Heart left ventricle (tissue), 16 donors: Measurements from ENCODE around the gene HDLBP. TPM values are rescaled to one million over a fixed set of nuclear protein-coding genes. Genes with fewer than 3 reads are reported as not detected.

Experiments
- ATAC-seq, 4 donors: fragments of 200-7000 bp; cut with Tn5 transposase; one replicate each; pipeline ENCODE4 v1.9.1; 2020 to 2022; ENCODE audit warnings: moderate library complexity in 4 of 4, mild to moderate bottlenecking in 3 of 4, moderate number of reproducible peaks in 1 of 4
- DNase-seq, 5 donors: peaks; one replicate each; pipeline ENCODE4 v3.0.0-alpha.2; 2020
- H3K27ac ChIP-seq, 12 donors: fragments of 200-600 bp; sonication (generic) in 4 of 12; one replicate each; pipeline versions ENCODE4 v1.5.0 to v1.8.0; 2016 to 2022; ENCODE audit warnings: mild to moderate bottlenecking in 2 of 12
- H3K27me3 ChIP-seq, 9 donors: fragments of 200-600 bp; sonication (generic) in 2 of 9; one replicate each; pipeline versions ENCODE4 v1.5.1 to v1.8.0; 2016 to 2022; ENCODE audit warnings: mild to moderate bottlenecking in 3 of 9
- H3K36me3 ChIP-seq, 9 donors: fragments of 200-600 bp; sonication (generic) in 2 of 9; one replicate each; pipeline versions ENCODE4 v1.5.0 to v1.8.0; 2018 to 2022; ENCODE audit warnings: mild to moderate bottlenecking in 2 of 9
- H3K4me1 ChIP-seq, 12 donors: fragments of 200-600 bp; sonication (generic) in 4 of 12; one replicate each; pipeline versions ENCODE4 v1.5.0 to v1.8.0; 2016 to 2022; ENCODE audit warnings: mild to moderate bottlenecking in 3 of 12
- H3K4me3 ChIP-seq, 12 donors: fragments of 200-600 bp; sonication (generic) in 4 of 12; one replicate each; pipeline versions ENCODE4 v1.5.0 to v1.8.0; 2017 to 2022; ENCODE audit warnings: mild to moderate bottlenecking in 9 of 12, moderate library complexity in 4 of 12
- H3K9me3 ChIP-seq, 12 donors: fragments of 200-600 bp; sonication (generic) in 4 of 12; one replicate each; pipeline versions ENCODE4 v1.5.0 to v1.8.0; 2016 to 2022; ENCODE audit warnings: mild to moderate bottlenecking in 1 of 12
- CTCF ChIP-seq, 12 donors: fragments of 200-600 bp; sonication (generic) in 4 of 12; IDR thresholded peaks; one replicate each; pipeline versions ENCODE4 v1.5.0 to v1.8.0; 2018 to 2022; ENCODE audit warnings: antibody characterized with exemption in 12 of 12, mild to moderate bottlenecking in 5 of 12
- POLR2A ChIP-seq, 2 donors: fragments of 450-650 bp; IDR thresholded peaks; one replicate each; pipeline ENCODE4 v1.6.1; 2017; ENCODE audit warnings: antibody characterized with exemption in 2 of 2, mild to moderate bottlenecking in 2 of 2, moderate library complexity in 2 of 2
- WGBS, 4 donors: extraction: QIAGEN DNeasy Blood & Tissue Kit in 2 of 4; methylation state at CpG; one replicate each; pipeline versions ENCODE4 v1.1.5 to v1.1.7; 2013 to 2018; 5-methylcytosine and 5-hydroxymethylcytosine counted together
- intact Hi-C, 10 donors: fragments of 100-400 bp; cut with DNase I; formaldehyde crosslinking; loops; one replicate each; pipeline versions ENCODE4 v1.11.1 to v1.14.2; 2022
- polyA plus RNA-seq, 2 donors: library from polyadenylated mRNA; stranded (reverse); fragments of 200-250 nt; gene quantifications; one replicate each; pipeline ENCODE4 v1.2.3, GENCODE V29; 2013
- total RNA-seq, 9 donors: library from RNA; depleted of rRNA in 2 of 9; stranded (reverse); fragments of >200 nt in 2 of 9; fragmentation: NEBNext Ultra II Directional in 3 of 9; extraction: Animal tissue kit (Norgen Biotek cat#: 25700) in 3 of 9; gene quantifications; one replicate each; pipeline versions ENCODE4 v1.1.0 to v1.2.4, GENCODE V29; 2016 to 2023
- donor health status: ischemic (EF 13 %, LVEDD 7.1; RV severe dilation, severe dysfunction).
- donor health status: healthy with polysubstance abuse.
- donor health status: DM: no; HTN: yes; CAD: no.
- donor health status: DM: no; HTN: no; CAD: no.
- donor health status: ischemic (EF 25% LVEDD 6.9; RV normal size, moderate dysfunction).
- donor health status: ischemic (EF 25% LVEDD 5.7; RV mildly dilated, moderate dysfunction).
- donor health status: healthy.
- donor health status: DM: yes; HTN: yes; CAD: no.
- donor health status: ischemic (EF 35%, LVEDD 5.7; RV mildly dilated, moderate dysfunction).
- donor health status: nonischemic (EF 11% LVEDD 7.7; RV severe dilation, severe dysfunction).
- donor health status: DM: yes; HTN: yes; CAD: no.
- donor health status: PGD.
- donor health status: ischemic (EF 29% LVEDD 5.4; RV normal size, mild dysfunction).
- donor health status: nonischemic (EF 23%, LVEDD 6.1; RV moderate dilation, normal function).

HDLBP gene
- total and polyA plus RNA-seq, 11 donors: 220 to 407 (median 343) TPM

- WGBS, 4 donors: 77 to 81% (median 79%) methylated on average over 15 of the region's 15 CpGs
- no peaks in the 10 kb centered on the region for H3K27me3 ChIP-seq
- ATAC-seq: no peak
- peaks cover 0 to under 1% (median 0%) of the 10 kb centered on the region in 12 donors for H3K9me3 ChIP-seq
- DNase-seq: no peak
- intact Hi-C loops: loop anchor here in 5 of 10 donors (5.0 kb wide), 3 partner anchors 37 to 87 kb away; partner anchors contain the start of genes HDLBP (in 3 of the 5), SEPTIN2 (in 3 of the 5) and FARP2 (in 1 of the 5)
- TF ChIP-seq CTCF (IDR thresholded peaks at IDR 0.05) (no peak), POLR2A (IDR thresholded peaks at IDR 0.05) (no peak)
- peaks cover 0 to 49% (median 37%) of the 10 kb centered on the region in 12 donors for H3K4me1 ChIP-seq
- peak overlapping the region in 4 of 12 donors; percentile 91 to 98 (median 94) for H3K4me3 ChIP-seq
- H3K27ac ChIP-seq: no peak overlapping the region
- H3K36me3 ChIP-seq: peaks cover 0 to 42% (median 33%) of the 10 kb centered on the region in 9 donors
Observed at GRCh38 chr2:241269707-241270520, 45.6 kb downstream of the HDLBP start.

GRCh38 chr2:241268716-241269445, 46.6 kb downstream of the HDLBP start:
- Histone ChIP-seq H3K9me3 (no peaks in the 10 kb centered on the region), H3K4me1 (peaks cover 0 to 49% (median 37%) of the 10 kb centered on the region in 12 donors), H3K4me3 (no peak overlapping the region), H3K27ac (no peak overlapping the region), H3K36me3 (peaks cover 0 to 52% (median 43%) of the 10 kb centered on the region in 9 donors), H3K27me3 (no peaks in the 10 kb centered on the region)
- ATAC-seq (no peak), DNase-seq (peak in 1 of 5 donors; percentile 5)
- TF ChIP-seq CTCF (IDR thresholded peaks at IDR 0.05) (no peak), POLR2A (IDR thresholded peaks at IDR 0.05) (no peak)
- intact Hi-C loops: no loop called here
- WGBS, 4 donors: 83 to 87% (median 85%) methylated on average over 14 of the region's 14 CpGs

- Histone ChIP-seq H3K36me3 (peaks cover 0 to 58% (median 49%) of the 10 kb centered on the region in 9 donors), H3K27ac (no peak overlapping the region), H3K27me3 (no peaks in the 10 kb centered on the region), H3K4me1 (peaks cover 0 to 45% (median 34%) of the 10 kb centered on the region in 12 donors), H3K4me3 (no peak overlapping the region), H3K9me3 (no peaks in the 10 kb centered on the region)
- DNase-seq (peak in 1 of 5 donors; percentile 22), ATAC-seq (no peak)
- intact Hi-C loops: no loop called here
- TF ChIP-seq CTCF (IDR thresholded peaks at IDR 0.05) (no peak), POLR2A (IDR thresholded peaks at IDR 0.05) (no peak)
- 63 to 69% (median 64%) methylated on average over 7 of the region's 7 CpGs for WGBS, 4 donors
Observed at GRCh38 chr2:241268306-241268705, 47.2 kb downstream of the HDLBP start.
